NB4 (cell line): Measurements from ENCODE around the gene GTF2F2.
A peak's percentile ranks its signal among the peaks of the same experiment; 100 is the strongest.

Experiments used
- DNase-seq: peaks from one replicate; pipeline ENCODE4 v3.0.0; 2010; ENCODE audit warnings: low read depth
- H3K4me3 ChIP-seq: one replicate; pipeline ENCODE4 v1.5.1; 2011; ENCODE audit warnings: mild to moderate bottlenecking, low read depth, low read length, moderate library complexity
- MYC ChIP-seq: IDR thresholded peaks from 2 replicates; pipeline ENCODE4 v1.6.1; 2011; ENCODE audit warnings: low read depth, low read length
- POLR2A ChIP-seq: IDR thresholded peaks from 2 replicates; pipeline ENCODE4 v1.6.1; 2011; ENCODE audit warnings: mild to moderate bottlenecking; ENCODE audit not compliant: insufficient read length; ENCODE audit errors: extremely low read depth
- TF ChIP-seq, protein P1 (sequence below): IDR thresholded peaks from 2 replicates; pipeline ENCODE4 v1.6.1; 2011; ENCODE audit warnings: low read depth, low read length
- TF ChIP-seq, protein P2 (sequence below): IDR thresholded peaks from one replicate; pipeline ENCODE4 v1.5.1; 2012; ENCODE audit warnings: low read depth, low read length

Gene GTF2F2, protein sequence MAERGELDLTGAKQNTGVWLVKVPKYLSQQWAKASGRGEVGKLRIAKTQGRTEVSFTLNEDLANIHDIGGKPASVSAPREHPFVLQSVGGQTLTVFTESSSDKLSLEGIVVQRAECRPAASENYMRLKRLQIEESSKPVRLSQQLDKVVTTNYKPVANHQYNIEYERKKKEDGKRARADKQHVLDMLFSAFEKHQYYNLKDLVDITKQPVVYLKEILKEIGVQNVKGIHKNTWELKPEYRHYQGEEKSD

DNA sequence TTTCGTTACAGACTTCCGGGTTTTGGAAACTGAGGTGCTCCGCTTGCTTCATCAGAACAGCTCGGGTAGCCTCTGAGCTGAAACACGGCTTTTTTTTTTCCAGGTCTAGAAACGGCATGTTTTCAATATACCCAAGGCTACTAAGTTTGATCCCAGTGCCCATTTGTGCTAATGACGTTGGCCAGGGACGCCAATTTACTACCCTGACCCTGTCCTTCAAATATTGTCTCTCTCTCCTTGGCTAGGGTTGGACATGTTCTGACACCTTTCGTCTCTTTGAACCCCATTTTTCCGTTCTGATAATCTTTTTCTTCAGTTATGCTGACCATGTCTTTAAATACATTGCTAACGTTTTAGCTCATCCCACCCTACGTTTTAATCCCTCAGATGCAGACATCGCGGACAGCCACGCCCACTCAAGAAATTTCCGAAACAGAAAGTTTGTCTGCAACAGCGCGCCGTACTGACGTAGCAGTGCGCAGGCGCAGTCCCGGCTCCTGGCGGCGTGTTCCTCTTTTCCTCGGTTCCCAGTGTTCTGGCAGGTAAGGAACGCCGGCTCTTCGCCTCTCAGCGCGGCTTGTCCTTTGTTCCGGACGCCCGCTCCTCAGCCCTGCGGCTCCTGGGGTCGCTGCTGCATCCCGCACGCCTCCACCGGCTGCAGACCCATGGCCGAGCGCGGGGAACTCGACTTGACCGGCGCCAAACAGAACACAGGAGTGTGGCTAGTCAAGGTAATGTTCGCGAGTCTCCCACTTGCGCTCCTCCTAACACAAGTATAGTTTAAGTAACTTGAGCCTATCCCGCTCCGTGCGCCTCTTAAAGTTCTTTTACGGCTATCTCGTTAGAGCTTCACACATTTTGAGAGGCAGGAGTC, at the start of gene GTF2F2:
GTF2F2 (plus strand) TSS at position 520 of the 874 bp plus-strand sequence; CDS start at position 666, 146 bp downstream.
- TF ChIP-seq, protein P1, sequence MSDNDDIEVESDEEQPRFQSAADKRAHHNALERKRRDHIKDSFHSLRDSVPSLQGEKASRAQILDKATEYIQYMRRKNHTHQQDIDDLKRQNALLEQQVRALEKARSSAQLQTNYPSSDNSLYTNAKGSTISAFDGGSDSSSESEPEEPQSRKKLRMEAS: peak; percentile 84
- TF ChIP-seq, protein P2, sequence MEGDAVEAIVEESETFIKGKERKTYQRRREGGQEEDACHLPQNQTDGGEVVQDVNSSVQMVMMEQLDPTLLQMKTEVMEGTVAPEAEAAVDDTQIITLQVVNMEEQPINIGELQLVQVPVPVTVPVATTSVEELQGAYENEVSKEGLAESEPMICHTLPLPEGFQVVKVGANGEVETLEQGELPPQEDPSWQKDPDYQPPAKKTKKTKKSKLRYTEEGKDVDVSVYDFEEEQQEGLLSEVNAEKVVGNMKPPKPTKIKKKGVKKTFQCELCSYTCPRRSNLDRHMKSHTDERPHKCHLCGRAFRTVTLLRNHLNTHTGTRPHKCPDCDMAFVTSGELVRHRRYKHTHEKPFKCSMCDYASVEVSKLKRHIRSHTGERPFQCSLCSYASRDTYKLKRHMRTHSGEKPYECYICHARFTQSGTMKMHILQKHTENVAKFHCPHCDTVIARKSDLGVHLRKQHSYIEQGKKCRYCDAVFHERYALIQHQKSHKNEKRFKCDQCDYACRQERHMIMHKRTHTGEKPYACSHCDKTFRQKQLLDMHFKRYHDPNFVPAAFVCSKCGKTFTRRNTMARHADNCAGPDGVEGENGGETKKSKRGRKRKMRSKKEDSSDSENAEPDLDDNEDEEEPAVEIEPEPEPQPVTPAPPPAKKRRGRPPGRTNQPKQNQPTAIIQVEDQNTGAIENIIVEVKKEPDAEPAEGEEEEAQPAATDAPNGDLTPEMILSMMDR: no peak
- TF ChIP-seq POLR2A (peak; percentile 90), MYC (peak; percentile 87)
- H3K4me3 ChIP-seq: peak within 1 kb of the TSS; percentile 98
- peak; percentile 93 for DNase-seq

DNA sequence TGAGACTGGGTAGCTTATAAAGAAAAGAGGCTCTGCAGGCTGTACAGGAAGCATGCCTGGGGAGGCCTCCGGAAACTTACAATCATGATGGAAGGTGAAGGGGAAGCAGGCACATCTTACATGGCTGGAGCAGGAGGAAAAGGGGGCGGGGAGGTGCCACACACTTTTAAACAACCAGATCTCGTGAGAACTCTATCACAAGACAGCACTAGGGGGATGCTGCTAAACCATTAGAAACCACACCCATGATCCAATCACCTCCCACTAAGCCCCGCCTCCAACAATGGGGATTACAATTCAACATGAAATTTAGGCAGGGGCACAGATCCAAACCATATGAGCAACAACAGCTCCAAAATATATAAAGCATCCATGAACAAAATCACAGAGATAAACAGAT, 46.5 kb upstream of the GTF2F2 start:
- H3K4me3 ChIP-seq: no peak overlapping the region
- TF ChIP-seq, protein P2: no peak
- TF ChIP-seq, protein P1: no peak
- TF ChIP-seq POLR2A: no peak
- no peak for TF ChIP-seq MYC
- no peak for DNase-seq

GRCh38 chr13:45074721-45075120, 45.6 kb upstream of the GTF2F2 start:
- TF ChIP-seq POLR2A (no peak), MYC (no peak)
- TF ChIP-seq, protein P2: no peak
- DNase-seq: no peak

GRCh38 chr13:45078003-45078402, 42.3 kb upstream of the GTF2F2 start:
- DNase-seq: no peak
- TF ChIP-seq, protein P1: no peak
- no peak for TF ChIP-seq MYC
- TF ChIP-seq, protein P2: no peak
- no peak for TF ChIP-seq POLR2A
- H3K4me3 ChIP-seq: no peak overlapping the region

More at GRCh38 chr13:45074721-45075120, 45.6 kb upstream of the GTF2F2 start:
- H3K4me3 ChIP-seq: no peak overlapping the region

GRCh38 chr13:45082964-45083363, 37.3 kb upstream of the GTF2F2 start:
- no peak overlapping the region for H3K4me3 ChIP-seq
- no peak for DNase-seq
- TF ChIP-seq, protein P2: no peak
- TF ChIP-seq MYC (no peak), POLR2A (no peak)
- TF ChIP-seq, protein P1: no peak
